Effector memory CD8-positive, alpha-beta T cell (primary cell): Measurements from ENCODE around the gene KIF1A.

Source experiments
- ATAC-seq: fragments of 150-1000 bp; cut with Tn5 transposase; replicated peaks from 2 replicates; pipeline ENCODE4 v1.10.0; 2021; ENCODE audit warnings: mild to moderate bottlenecking, moderate library complexity
- DNase-seq, 3 experiments: peaks; one replicate each; pipeline ENCODE4 v3.0.0; 2021
- H3K27ac Mint-ChIP-seq, 2 donors: one replicate each; pipeline ENCODE4 v1.8.0; 2022; ENCODE audit warnings: mild to moderate bottlenecking in 2 of 2, mixed read lengths in 2 of 2, moderate library complexity in 2 of 2
- H3K27me3 Mint-ChIP-seq, 2 donors: one replicate each; pipeline ENCODE4 v1.8.0; 2022; ENCODE audit warnings: mixed read lengths in 2 of 2
- H3K36me3 Mint-ChIP-seq: one replicate; pipeline ENCODE4 v1.8.0; 2022; ENCODE audit warnings: mild to moderate bottlenecking, moderate library complexity, mixed read lengths; ENCODE audit not compliant: insufficient read depth
- H3K4me1 Mint-ChIP-seq, 2 donors: one replicate each; pipeline ENCODE4 v1.8.0; 2022; ENCODE audit warnings: low read depth in 2 of 2, mixed read lengths in 2 of 2
- H3K4me3 Mint-ChIP-seq, 2 donors: one replicate each; pipeline ENCODE4 v1.8.0; 2022; ENCODE audit warnings: mild to moderate bottlenecking in 2 of 2, mixed read lengths in 2 of 2, moderate library complexity in 2 of 2
- H3K9me3 Mint-ChIP-seq, 2 donors: one replicate each; pipeline ENCODE4 v1.8.0; 2022; ENCODE audit warnings: mixed read lengths in 2 of 2

KIF1A gene

GRCh38 chr2:240820607-240821428 is 799 bp upstream of the KIF1A start:
- peak; percentile 51 for ATAC-seq
- Mint-ChIP-seq H3K27ac (no peak overlapping the region), H3K4me1 (peaks cover 0 to 9% of the 10 kb centered on the region in 2 donors), H3K9me3 (no peaks in the 10 kb centered on the region), H3K36me3 (no peaks in the 10 kb centered on the region), H3K4me3 (peak overlapping the region; percentile 63 to 67), H3K27me3 (peaks cover 63 to 71% of the 10 kb centered on the region in 2 donors)
- DNase-seq, result no peak

GRCh38 chr2:240819126-240819857 is 727 bp downstream of the KIF1A start:
- DNase-seq (no peak), ATAC-seq (no peak)
- Mint-ChIP-seq H3K27me3 (peaks cover 54 to 68% of the 10 kb centered on the region in 2 donors), H3K9me3 (peaks cover 0 to 1% of the 10 kb centered on the region in 2 donors), H3K36me3 (no peaks in the 10 kb centered on the region), H3K4me3 (no peak overlapping the region), H3K27ac (no peak overlapping the region), H3K4me1 (peaks cover 0 to 9% of the 10 kb centered on the region in 2 donors)

GRCh38 chr2:240818293-240819125 is 1.5 kb downstream of the KIF1A start:
- ATAC-seq (no peak), DNase-seq (no peak)
- Mint-ChIP-seq H3K4me3 (peak overlapping the region; percentile 8 to 23), H3K36me3 (no peaks in the 10 kb centered on the region), H3K4me1 (peaks cover 0 to 9% of the 10 kb centered on the region in 2 donors), H3K27me3 (peaks cover 46 to 63% of the 10 kb centered on the region in 2 donors), H3K9me3 (peaks cover 0 to 3% of the 10 kb centered on the region in 2 donors), H3K27ac (peak overlapping the region in 1 of 2 donors; percentile 49)

GRCh38 chr2:240817496-240818292 is 2.3 kb downstream of the KIF1A start:
- no peaks in the 10 kb centered on the region for H3K36me3 Mint-ChIP-seq
- H3K27ac Mint-ChIP-seq, result peak overlapping the region in 1 of 2 donors; percentile 49
- H3K27me3 Mint-ChIP-seq, result peaks cover 40 to 56% of the 10 kb centered on the region in 2 donors
- DNase-seq, result no peak
- ATAC-seq, result no peak
- no peak overlapping the region for H3K4me3 Mint-ChIP-seq
- peaks cover 0 to 3% of the 10 kb centered on the region in 2 donors for H3K9me3 Mint-ChIP-seq
- H3K4me1 Mint-ChIP-seq, result peaks cover 0 to 9% of the 10 kb centered on the region in 2 donors

GRCh38 chr2:240816584-240817495 is 3.2 kb downstream of the KIF1A start:
- peaks cover 0 to 9% of the 10 kb centered on the region in 2 donors for H3K4me1 Mint-ChIP-seq
- peaks cover 0 to 3% of the 10 kb centered on the region in 2 donors for H3K9me3 Mint-ChIP-seq
- peaks cover 32 to 47% of the 10 kb centered on the region in 2 donors for H3K27me3 Mint-ChIP-seq
- H3K4me3 Mint-ChIP-seq, result no peak overlapping the region
- no peak for DNase-seq
- H3K36me3 Mint-ChIP-seq, result no peaks in the 10 kb centered on the region
- no peak overlapping the region for H3K27ac Mint-ChIP-seq
- ATAC-seq, result no peak

- no peak for ATAC-seq
- Mint-ChIP-seq H3K36me3 (no peaks in the 10 kb centered on the region), H3K4me3 (no peak overlapping the region), H3K27ac (no peak overlapping the region), H3K9me3 (peaks cover 0 to 3% of the 10 kb centered on the region in 2 donors), H3K4me1 (peaks cover 0 to 10% of the 10 kb centered on the region in 2 donors), H3K27me3 (peaks cover 23 to 39% of the 10 kb centered on the region in 2 donors)
- DNase-seq, result no peak
Measured at GRCh38 chr2:240815761-240816583, 4.0 kb downstream of the KIF1A start.

- Mint-ChIP-seq H3K27ac (no peak overlapping the region), H3K36me3 (no peaks in the 10 kb centered on the region), H3K27me3 (peaks cover 20 to 36% of the 10 kb centered on the region in 2 donors), H3K9me3 (peaks cover 0 to 3% of the 10 kb centered on the region in 2 donors), H3K4me3 (no peak overlapping the region), H3K4me1 (peaks cover 0 to 8% of the 10 kb centered on the region in 2 donors)
- ATAC-seq (no peak), DNase-seq (no peak)
Measured at GRCh38 chr2:240814946-240815760, 4.9 kb downstream of the KIF1A start.

- peaks cover 0 to 8% of the 10 kb centered on the region in 2 donors for H3K4me1 Mint-ChIP-seq
- no peak for DNase-seq
- H3K4me3 Mint-ChIP-seq, result no peak overlapping the region
- no peak overlapping the region for H3K27ac Mint-ChIP-seq
- H3K36me3 Mint-ChIP-seq, result no peaks in the 10 kb centered on the region
- H3K27me3 Mint-ChIP-seq, result peaks cover 20 to 40% of the 10 kb centered on the region in 2 donors
- ATAC-seq, result no peak
- H3K9me3 Mint-ChIP-seq, result peaks cover 0 to 3% of the 10 kb centered on the region in 2 donors
Measured at GRCh38 chr2:240814280-240814679, 5.7 kb downstream of the KIF1A start.

GRCh38 chr2:240813231-240813921 is 6.6 kb downstream of the KIF1A start:
- peaks cover 17 to 40% of the 10 kb centered on the region in 2 donors for H3K27me3 Mint-ChIP-seq
- H3K9me3 Mint-ChIP-seq, result peaks cover 0 to 3% of the 10 kb centered on the region in 2 donors
- H3K36me3 Mint-ChIP-seq, result no peaks in the 10 kb centered on the region
- peaks cover 0 to 6% of the 10 kb centered on the region in 2 donors for H3K4me1 Mint-ChIP-seq
- no peak for ATAC-seq
- no peak overlapping the region for H3K27ac Mint-ChIP-seq
- no peak overlapping the region for H3K4me3 Mint-ChIP-seq
- no peak for DNase-seq

- ATAC-seq (no peak), DNase-seq (no peak)
- Mint-ChIP-seq H3K9me3 (peaks cover 0 to 3% of the 10 kb centered on the region in 2 donors), H3K4me3 (no peak overlapping the region), H3K27ac (no peak overlapping the region), H3K36me3 (no peaks in the 10 kb centered on the region), H3K27me3 (peaks cover 12 to 34% of the 10 kb centered on the region in 2 donors), H3K4me1 (peaks cover 0 to 3% of the 10 kb centered on the region in 2 donors)
Measured at GRCh38 chr2:240812721-240813120, 7.3 kb downstream of the KIF1A start.
